Ammon's horn (tissue), 1 donor: ENCODE measurements around the gene ATP9A.
A peak's percentile ranks its signal among the peaks of the same experiment; 100 is the strongest.

Source experiments
- DNase-seq: peaks from one replicate; pipeline ENCODE4 v3.0.0-alpha.2; 2016; ENCODE audit warnings: low spot score

ATP9A gene

GRCh38 chr20:51596668-51597388 lies 171.4 kb downstream of the ATP9A start:
- no peak for DNase-seq

- DNase-seq: no peak
Observed at GRCh38 chr20:51595744-51596143, 172.4 kb downstream of the ATP9A start.

DNA sequence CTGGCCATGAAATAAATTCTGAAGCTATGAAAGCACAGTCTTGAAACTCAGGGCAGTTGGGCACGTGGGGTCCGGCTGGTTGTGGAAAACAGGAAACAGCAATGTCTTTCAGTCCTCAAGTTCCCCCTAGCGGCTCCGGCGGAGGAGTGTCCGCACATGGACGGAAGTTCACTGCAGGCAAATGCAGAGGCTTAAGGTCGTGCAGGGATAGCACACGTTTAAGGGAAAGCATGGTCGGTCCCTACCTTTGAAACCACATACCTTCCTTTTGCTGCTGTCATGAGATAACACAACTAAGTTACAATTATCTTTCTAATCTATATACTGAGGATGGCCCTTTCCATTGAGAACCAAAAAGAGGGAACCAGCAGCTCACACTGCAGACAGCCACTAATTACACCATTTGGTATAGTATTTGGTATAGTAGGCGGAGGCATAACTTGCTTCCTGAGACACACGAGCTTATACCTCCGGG lies 173.1 kb downstream of the ATP9A start:
- peak; percentile 95 for DNase-seq

- DNase-seq: peak; percentile 56
Observed at GRCh38 chr20:51594236-51595057, 173.7 kb downstream of the ATP9A start.

GRCh38 chr20:51593584-51593983 lies 174.6 kb downstream of the ATP9A start:
- no peak for DNase-seq

GRCh38 chr20:51592564-51592963 lies 175.6 kb downstream of the ATP9A start:
- DNase-seq: no peak

GRCh38 chr20:51591871-51592270 lies 176.3 kb downstream of the ATP9A start:
- no peak for DNase-seq

DNA sequence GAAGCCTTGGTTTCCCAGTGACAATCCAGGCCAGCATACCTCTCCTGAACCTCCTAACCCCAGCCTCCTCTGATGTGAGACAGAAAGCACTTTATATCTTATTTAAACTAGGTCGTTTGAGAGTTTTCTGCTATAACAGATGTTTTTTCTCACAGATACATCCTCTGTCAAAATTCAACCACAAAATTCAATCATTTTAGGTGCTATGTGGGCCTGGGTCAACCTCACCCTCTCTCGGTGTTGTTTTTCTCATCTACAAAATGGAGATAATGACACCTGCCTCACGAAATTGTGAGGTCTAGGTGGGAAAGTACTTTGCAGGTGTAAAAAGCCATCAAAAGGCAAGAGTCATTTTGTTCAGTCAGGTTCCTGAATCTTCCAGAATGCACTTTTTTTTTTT lies 179.4 kb downstream of the ATP9A start:
- no peak for DNase-seq

DNA sequence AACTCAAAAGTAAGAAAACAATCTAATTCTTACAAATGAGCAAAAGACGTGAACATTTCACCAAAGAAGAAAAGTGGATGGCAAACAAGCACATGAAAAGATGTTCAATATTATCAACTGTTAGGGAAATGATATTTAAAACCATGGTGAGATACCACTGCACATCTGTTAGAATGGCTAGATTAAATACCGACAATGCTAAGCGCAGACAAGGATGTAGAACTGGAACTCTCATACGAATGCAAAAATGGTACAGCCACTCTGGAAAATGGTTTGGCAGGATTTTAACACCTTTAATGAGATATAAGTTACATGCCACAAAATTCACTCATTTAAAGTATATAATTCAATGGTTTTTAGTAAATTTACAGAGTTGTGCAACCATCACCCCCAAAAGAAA lies 181.0 kb downstream of the ATP9A start:
- no peak for DNase-seq

DNA sequence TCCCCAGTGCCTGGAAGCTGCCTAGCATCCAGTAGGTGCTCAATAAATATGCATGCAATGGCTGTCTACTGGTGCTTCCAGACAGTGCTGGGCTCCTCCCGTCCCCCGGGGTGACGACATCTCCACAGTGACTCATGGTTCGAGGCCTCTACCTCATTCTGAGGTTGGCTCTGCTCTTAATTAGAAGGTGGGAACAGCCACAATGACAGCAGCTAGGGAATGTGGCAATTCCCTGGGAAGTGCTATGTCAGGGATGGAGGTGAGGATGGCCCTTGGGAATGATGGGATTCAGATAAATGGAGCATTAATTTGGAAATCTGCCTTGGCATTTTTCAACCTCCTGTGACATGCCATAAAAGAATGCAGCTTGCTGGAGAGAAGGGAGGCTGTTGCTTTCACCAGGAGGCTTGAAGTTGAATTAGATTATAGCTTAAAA lies 182.2 kb downstream of the ATP9A start:
- DNase-seq: no peak

DNA sequence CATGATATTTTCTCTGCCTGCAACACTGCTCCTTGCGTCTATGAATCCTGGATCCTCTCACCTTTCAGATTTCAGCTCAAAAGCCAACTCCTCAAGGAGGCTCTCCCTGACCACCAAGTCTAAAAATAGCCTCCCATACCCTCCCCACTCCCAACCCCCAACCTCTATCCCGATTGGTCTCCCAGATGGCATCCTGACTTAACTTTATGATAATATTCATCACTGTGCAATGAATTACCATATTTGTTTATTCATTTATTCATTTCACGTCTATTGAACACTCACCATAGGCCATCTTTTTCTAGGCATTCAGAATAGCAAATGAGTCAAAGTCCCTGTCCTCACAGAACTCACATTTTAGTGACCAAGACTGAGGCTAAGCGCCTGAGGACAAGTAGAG lies 183.0 kb downstream of the ATP9A start:
- DNase-seq: no peak

DNA sequence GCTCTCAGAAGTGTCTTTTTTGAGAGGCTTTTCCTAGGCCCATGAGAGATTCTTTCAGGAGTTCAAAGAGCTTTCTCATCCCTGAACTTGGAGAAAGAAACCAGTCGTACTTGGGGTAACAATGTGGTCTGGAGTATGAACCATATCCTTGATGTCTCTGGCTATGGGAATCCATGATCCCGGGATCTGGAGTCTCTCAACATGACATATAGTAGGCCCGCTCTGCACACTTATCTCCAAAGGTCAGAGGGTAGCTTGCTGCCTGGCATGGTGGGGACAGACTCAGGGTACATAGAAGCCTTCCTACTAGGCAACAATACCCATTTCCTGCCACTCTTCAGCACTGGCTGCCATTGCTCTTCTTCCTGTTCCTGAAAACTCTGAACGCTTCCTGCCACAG lies 183.5 kb downstream of the ATP9A start:
- DNase-seq: no peak

GRCh38 chr20:51584116-51584515 lies 184.1 kb downstream of the ATP9A start:
- DNase-seq: no peak

- no peak for DNase-seq
Observed at GRCh38 chr20:51583499-51583898, 184.7 kb downstream of the ATP9A start.

GRCh38 chr20:51583073-51583472 lies 185.1 kb downstream of the ATP9A start:
- DNase-seq: no peak

DNA sequence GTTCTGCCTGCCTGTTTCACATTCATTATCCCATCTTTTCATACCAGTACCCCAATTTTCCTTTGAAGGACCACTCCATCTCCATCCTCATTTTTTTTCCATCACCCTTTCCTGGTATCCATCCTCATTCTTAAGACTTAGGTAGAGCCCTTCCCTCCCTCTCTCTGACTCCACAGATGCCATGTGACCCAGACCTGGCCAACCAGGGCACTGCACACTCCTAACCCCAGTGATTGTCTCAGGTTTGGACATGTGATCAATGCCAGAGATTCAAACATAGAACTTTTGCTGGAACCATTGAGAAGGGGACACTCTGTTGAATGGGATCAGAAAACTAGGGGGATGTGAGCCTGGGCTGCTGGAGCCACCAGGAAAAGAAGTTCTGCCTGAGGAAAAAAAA lies 186.6 kb downstream of the ATP9A start:
- no peak for DNase-seq

DNA sequence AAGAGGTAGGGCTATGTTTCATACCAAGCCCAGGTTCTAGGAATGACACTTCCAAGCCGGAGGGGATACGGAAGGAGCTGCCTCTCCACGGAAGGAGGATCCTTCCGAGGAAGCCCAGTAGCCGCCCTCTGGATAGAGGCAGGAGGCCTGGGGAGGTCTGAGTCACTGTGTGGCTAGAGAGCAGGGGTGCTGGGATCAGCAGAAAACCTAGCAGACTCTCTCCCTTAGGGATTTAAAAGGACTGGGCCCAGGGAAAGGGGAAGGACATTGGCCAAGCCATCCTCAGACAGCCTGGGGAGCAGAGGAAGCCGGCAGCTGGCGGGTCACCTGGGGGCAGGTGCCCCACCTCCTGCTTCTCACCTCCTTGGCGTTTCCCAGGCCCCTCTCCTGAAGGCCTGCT lies 189.1 kb downstream of the ATP9A start:
- no peak for DNase-seq

DNA sequence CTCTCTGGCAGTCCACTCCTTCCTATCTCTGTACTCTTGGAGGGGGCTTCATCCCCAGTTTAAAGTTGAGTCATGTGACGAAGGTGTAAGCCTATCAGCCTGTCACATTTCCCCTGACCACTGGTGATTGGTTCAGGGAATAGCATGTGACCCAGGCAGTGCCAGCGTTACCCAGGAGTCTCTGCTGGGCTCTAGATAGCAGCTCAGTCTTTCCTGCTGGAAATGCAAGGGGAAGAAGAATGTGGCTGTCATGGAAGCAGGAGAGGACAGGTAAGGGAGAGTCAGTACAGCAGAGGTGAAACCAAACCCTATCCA lies 190.1 kb downstream of the ATP9A start:
- DNase-seq: no peak

GRCh38 chr20:51577432-51578144 lies 190.6 kb downstream of the ATP9A start:
- no peak for DNase-seq

DNA sequence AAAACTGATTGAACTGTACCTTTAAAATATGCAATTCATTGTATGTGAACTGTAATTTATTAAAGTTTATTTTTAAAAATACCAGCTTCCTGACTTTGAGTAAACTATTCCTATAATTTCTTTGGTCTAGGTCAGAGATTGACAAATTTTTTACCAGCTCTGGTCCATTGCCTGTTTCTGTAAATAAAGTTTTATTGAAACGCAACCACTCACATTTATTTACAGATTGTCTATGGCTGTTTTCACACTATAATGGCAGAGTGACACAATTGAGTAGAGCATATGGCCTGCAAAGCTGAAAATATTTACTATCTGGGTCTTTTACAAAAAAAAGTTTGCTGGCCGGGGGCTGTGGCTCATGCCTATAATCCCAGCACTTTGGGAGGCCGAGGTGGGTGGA lies 192.7 kb downstream of the ATP9A start:
- no peak for DNase-seq

DNA sequence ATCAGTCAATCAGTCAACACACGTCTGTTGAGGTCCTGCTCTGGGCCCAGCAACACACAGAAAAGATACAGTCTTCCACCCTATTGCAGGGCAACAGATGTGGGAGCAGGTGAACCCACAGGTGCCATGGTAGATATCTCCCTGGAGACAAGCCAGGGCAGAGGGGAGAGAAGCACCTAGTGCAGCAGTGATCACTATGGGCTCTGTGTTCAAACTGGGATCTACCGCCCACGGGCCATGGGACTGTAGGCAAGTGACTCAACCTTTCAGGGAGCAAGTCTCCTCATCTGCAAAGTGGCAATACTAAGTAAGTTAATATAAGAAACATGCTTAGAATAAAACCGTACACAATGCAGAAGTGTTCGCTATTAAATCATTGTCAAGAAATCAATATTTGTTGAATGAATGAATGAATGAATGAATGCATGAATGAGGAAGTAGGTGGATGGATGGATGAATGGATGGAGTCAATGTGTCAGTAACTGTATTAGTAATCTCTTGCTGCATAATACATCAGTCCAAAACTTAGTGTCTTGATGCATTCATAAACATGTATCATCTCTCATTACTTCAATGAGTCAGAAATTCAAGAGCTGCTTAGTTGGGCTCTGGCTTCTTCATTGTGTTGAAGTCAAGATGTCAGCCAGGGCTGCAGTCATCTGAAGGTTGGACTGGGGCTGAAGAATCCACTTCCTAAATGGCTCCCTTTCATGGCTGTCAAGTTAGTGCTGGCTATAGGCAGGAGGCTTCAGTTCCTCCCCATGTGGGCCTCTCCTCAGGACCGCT lies 193.7 kb downstream of the ATP9A start:
- DNase-seq: no peak
